GM12873 (cell line): ENCODE measurements around the gene RTN4.

Experiments
- CTCF ChIP-seq: IDR thresholded peaks from 2 replicates; pipeline ENCODE4 v1.5.1; 2012; ENCODE audit warnings: low read depth, mild to moderate bottlenecking, moderate library complexity, low read length, control low read depth; ENCODE audit not compliant: insufficient read depth; ENCODE audit errors: missing control alignments

The RTN4 gene

GRCh38 chr2:55052129-55053061 lies 2.1 kb upstream of the RTN4 start:
- TF ChIP-seq CTCF = no peak

DNA sequence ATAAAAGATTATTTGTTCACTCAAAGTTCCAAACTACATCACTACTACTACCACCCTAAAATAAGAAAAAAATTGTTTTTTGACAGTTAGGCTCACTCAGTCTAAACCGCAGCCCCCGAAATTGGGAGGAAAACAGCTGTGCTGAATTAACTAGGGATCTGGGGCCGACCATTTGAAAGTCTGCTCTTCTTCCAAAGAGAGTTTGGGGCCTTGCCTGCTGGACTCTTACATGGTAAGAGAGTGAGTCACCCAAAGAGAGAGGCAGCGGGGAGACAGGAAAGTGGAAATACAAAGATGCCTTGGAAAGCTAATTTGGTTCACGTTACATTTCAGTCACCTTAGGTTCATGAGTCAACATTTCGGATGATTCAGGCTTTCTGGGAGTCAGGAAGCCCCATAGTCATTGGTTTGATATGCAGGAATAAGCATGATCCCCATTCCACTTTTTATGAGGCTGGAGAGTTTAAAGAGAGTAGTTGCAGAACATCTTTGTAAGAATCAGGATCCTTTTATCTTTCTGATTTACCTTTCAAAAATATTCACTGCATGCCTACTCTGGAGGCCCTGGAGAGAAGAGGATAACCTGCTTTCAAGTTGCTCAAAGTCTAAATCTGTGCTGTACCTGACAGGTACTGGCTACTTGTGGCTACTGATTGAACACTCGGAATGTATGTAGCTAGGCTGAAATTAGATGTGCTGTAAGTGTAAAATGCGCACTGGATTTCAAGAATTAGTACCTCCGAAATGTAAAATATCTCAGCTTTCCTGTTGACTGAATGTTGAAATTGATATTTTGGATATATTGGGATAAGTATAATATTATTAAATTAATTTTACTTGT lies 995 bp upstream of the RTN4 start:
- no peak for TF ChIP-seq CTCF

DNA sequence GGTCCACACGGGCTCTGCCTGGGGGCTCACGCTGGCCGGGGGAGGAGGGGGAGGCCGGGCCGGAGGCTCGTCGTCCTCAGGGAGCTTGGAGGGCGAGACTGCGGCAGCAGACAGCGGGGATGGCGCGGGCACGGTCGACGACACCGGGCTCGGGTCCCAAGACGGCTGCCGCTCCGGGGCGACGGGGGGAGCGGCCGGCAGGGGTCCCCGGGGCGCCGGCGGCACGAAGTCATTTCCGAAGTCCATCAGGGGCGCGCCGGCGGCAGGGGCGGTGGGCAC lies 491 bp downstream of the RTN4 start:
- no peak for TF ChIP-seq CTCF

DNA sequence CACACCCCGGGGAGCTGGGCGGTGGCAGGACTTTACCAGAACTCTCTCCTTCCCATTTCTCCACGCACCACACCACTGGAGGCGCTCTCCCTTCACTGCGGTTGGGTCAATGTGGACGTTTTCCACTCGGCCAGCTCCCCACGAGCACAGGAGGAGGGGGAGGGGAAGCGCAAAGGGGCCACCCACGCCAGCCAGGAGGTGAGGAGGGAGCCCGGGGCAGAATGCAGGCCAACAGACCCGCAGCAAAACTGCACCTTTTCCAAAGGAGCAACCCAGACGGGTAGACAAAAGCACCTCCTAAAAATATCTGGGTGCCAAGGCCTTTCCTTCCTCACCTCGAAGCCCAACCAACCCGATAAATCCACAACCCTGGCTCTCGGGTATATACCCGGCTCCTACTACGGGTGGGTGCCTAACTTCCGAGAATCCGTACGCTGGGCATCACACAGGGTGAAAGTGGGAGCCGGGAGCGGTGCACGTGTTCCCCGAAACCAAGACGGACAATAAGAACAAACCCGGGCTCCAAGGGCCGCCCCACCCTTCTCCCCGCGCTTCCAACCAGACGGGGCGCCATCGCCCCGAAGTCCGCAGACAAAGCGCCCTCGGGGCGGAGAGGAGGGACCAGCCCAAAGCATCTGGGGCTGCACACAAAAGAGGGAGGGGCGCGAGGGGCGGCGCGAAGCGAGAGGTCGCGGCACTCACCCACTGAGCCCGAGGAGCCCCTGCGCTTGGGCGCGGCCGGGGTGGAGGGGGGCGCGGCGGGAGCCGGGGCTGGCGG lies 1.0 kb downstream of the RTN4 start:
- peak; percentile 62 for TF ChIP-seq CTCF

- no peak for TF ChIP-seq CTCF
Measured at GRCh38 chr2:55048508-55049042, 1.7 kb downstream of the RTN4 start.

DNA sequence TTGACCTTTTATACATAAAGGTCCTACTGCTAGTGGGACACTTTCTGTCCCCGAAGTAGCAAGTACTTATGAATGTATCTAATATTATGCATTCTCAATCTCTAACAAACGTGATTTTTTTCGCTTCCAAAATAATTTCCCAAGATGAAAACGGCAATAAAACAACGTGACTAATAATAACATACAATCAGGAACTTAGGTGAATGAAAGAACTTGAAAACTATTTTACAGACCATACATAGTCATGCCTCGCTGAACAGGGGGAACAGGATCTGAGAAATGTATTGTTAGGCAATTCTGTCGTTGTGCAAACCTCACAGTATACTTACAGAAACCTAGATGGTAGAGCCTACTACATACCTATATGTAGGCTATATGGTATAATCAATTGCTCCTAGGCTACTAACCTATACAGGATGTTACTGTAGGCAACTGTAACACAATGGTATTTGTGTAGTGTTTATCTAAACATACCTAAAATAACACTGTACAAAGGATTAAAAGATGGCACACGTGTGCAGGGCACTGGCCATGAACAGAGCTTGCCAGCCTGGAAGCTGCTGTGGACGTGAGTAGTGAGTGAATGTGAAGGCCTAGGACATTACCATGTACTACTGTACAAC lies 2.5 kb downstream of the RTN4 start:
- no peak for TF ChIP-seq CTCF
